Measurements from ENCODE around the gene LRRC9. TPM values are rescaled to one million over a fixed set of nuclear protein-coding genes. Genes with fewer than 3 reads are reported as not detected.
"Not testable (repeated sequence)": the region's sequence is repeated elsewhere in the genome, so short reads cannot be mapped to it uniquely, and the experiment has no call there.

Gene LRRC9
- total and polyA plus RNA-seq, 7 donors = not detected

DNA sequence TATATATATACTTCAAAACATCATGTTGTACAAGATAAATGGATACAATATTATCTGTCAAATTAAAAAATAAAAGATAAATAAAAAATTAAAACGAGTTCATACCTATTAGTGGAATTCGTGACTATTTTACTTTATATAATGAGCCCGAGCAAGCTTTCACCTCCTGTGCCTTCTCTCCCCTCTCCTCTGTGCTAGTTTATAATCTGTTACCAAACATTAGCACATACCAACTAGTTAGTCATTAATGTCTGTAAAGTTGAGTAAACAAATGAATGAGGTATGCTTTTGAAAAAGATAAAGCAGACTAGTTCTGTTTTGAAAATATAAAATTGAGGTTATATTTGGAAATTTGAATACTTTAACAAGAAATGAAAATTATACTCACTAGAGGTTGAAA lies 84.0 kb downstream of the LRRC9 start:
- TF ChIP-seq, protein P1, sequence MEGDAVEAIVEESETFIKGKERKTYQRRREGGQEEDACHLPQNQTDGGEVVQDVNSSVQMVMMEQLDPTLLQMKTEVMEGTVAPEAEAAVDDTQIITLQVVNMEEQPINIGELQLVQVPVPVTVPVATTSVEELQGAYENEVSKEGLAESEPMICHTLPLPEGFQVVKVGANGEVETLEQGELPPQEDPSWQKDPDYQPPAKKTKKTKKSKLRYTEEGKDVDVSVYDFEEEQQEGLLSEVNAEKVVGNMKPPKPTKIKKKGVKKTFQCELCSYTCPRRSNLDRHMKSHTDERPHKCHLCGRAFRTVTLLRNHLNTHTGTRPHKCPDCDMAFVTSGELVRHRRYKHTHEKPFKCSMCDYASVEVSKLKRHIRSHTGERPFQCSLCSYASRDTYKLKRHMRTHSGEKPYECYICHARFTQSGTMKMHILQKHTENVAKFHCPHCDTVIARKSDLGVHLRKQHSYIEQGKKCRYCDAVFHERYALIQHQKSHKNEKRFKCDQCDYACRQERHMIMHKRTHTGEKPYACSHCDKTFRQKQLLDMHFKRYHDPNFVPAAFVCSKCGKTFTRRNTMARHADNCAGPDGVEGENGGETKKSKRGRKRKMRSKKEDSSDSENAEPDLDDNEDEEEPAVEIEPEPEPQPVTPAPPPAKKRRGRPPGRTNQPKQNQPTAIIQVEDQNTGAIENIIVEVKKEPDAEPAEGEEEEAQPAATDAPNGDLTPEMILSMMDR (IDR thresholded peaks at IDR 0.05) = no peak
- TF ChIP-seq EP300 (IDR thresholded peaks at IDR 0.05) = no peak
- no peak for TF ChIP-seq POLR2AphosphoS5 (IDR thresholded peaks at IDR 0.05)
- TF ChIP-seq POLR2A (IDR thresholded peaks at IDR 0.05) = no peak
- intact Hi-C loops (cut with DNase I) = no loop called here
- Histone ChIP-seq H3K4me3 (no peak overlapping the region), H3K27me3 (no peaks in the 10 kb centered on the region), H3K36me3 (no peaks in the 10 kb centered on the region), H3K27ac (no peak overlapping the region), H3K9me3 (no peaks in the 10 kb centered on the region), H3K4me1 (no peaks in the 10 kb centered on the region)
- DNase-seq = no peak
- 49 to 69% methylated on average over 3 of the region's 3 CpGs for WGBS, 2 donors

GRCh38 chr14:60008042-60008441 lies 88.1 kb downstream of the LRRC9 start:
- no peak overlapping the region for H3K27ac ChIP-seq
- H3K27me3 ChIP-seq = no peaks in the 10 kb centered on the region
- H3K4me3 ChIP-seq = no peak overlapping the region
- no peaks in the 10 kb centered on the region for H3K36me3 ChIP-seq
- WGBS, 2 donors = 80 to 85% methylated on average over 1 of the region's 1 CpG
- TF ChIP-seq, protein P1 (IDR thresholded peaks at IDR 0.05) = no peak
- TF ChIP-seq POLR2AphosphoS5 (IDR thresholded peaks at IDR 0.05) (no peak), EP300 (IDR thresholded peaks at IDR 0.05) (no peak), POLR2A (IDR thresholded peaks at IDR 0.05) (no peak)
- DNase-seq = no peak
- H3K4me1 ChIP-seq = no peaks in the 10 kb centered on the region
- peaks cover 0 to 2% (median 0%) of the 10 kb centered on the region in 4 donors for H3K9me3 ChIP-seq
- intact Hi-C loops (cut with DNase I) = no loop called here

DNA sequence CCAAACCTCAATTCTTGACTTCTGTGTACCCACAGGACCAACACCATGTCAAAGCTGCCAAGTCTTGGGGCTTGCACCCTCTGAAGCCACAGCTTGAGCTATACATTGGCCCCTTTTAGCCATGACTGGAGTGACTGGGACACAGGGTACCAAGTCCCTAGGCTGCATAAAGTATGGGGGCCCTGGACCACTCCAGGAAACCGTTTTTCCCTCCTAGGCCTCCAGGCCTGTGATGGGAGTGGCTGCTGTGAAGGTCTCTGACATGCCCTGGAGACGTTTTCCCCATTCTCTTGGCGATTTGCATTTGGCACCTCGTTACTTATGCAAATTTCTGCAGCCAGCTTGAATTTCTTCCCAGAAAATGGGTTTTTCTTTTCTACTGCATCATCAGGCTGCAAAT lies 90.3 kb downstream of the LRRC9 start:
- H3K4me1 ChIP-seq; H3K27me3 ChIP-seq; H3K27ac ChIP-seq; DNase-seq; intact Hi-C loops (cut with DNase I); H3K36me3 ChIP-seq; H3K9me3 ChIP-seq; H3K4me3 ChIP-seq: not testable (repeated sequence)
- WGBS, 2 donors = 27 to 60% methylated on average over 4 of the region's 4 CpGs

DNA sequence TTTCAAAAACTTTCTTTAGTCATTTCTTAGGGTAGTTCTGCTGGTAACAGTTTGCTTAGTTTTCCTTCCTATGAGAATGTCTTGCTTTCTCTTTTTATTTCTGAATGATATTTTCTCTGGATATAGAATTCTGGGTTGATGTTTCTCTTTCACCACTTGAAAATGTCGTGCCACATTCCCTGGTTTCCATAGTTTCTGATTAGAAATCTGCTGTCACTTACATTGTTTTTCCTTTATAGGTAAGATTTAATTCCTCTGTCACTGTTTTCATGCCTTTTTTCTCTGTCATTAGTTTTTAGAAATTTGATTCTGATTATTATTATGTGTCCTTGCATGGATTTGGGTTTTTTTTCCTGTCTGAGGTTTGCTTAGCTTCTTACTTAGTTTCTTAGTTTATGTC lies 94.5 kb downstream of the LRRC9 start:
- H3K27me3 ChIP-seq = no peaks in the 10 kb centered on the region
- DNase-seq = no peak
- H3K4me1 ChIP-seq = no peaks in the 10 kb centered on the region
- intact Hi-C loops (cut with DNase I) = no loop called here
- no peak overlapping the region for H3K27ac ChIP-seq
- TF ChIP-seq EP300 (IDR thresholded peaks at IDR 0.05) (no peak), POLR2AphosphoS5 (IDR thresholded peaks at IDR 0.05) (no peak), POLR2A (IDR thresholded peaks at IDR 0.05) (no peak)
- TF ChIP-seq, protein P1 (IDR thresholded peaks at IDR 0.05) = no peak
- WGBS, 2 donors = 74% methylated on average over 1 of the region's 1 CpG
- H3K4me3 ChIP-seq = no peak overlapping the region
- H3K9me3 ChIP-seq = peaks cover 0 to 2% (median under 1%) of the 10 kb centered on the region in 4 donors
- H3K36me3 ChIP-seq = no peaks in the 10 kb centered on the region

DNA sequence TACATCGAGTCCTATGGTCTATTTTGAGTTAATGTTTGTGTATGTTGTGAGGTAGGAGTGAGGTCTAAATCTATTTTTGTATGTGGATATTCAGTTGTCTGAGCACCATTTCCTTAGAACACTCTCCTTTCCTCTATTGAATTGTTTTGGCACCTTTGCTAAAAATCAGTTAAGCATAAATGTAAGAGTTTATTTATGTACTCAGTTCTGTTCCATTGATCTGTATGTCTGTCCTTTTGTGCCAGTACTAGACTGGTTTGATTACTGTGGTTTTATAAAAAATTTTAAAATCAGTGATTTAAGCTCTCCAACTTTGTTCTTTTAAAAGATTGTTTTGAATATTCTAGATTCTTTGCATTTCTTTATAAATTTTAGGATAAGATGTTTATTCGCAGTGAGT lies 101.7 kb downstream of the LRRC9 start:
- TF ChIP-seq POLR2A (IDR thresholded peaks at IDR 0.05) (no peak), POLR2AphosphoS5 (IDR thresholded peaks at IDR 0.05) (no peak), EP300 (IDR thresholded peaks at IDR 0.05) (no peak)
- TF ChIP-seq, protein P1 (IDR thresholded peaks at IDR 0.05) = no peak
- H3K4me3 ChIP-seq = no peak overlapping the region
- H3K27me3 ChIP-seq = no peaks in the 10 kb centered on the region
- no peak overlapping the region for H3K27ac ChIP-seq
- DNase-seq = no peak
- no peaks in the 10 kb centered on the region for H3K9me3 ChIP-seq
- H3K36me3 ChIP-seq = no peaks in the 10 kb centered on the region
- 63 to 77% methylated on average over 2 of the region's 2 CpGs for WGBS, 2 donors
- intact Hi-C loops (cut with DNase I) = no loop called here
- H3K4me1 ChIP-seq = no peaks in the 10 kb centered on the region
